HG02588 (cell line): ENCODE data around the gene KCNAB3.

ENCODE experiments used
- ATAC-seq: cut with Tn5 transposase; IDR thresholded peaks from one replicate; pipeline ENCODE4 v1.9.1; 2021; ENCODE audit warnings: mild to moderate bottlenecking, moderate library complexity; ENCODE audit not compliant: unreplicated experiment

KCNAB3 gene

GRCh38 chr17:7881276-7882054 lies 48.2 kb downstream of the KCNAB3 start:
- ATAC-seq = no peak

- no peak for ATAC-seq
Measured at GRCh38 chr17:7880076-7880868, 49.4 kb downstream of the KCNAB3 start.

- ATAC-seq = no peak
Measured at GRCh38 chr17:7878234-7878633, 51.4 kb downstream of the KCNAB3 start.

GRCh38 chr17:7875804-7876370 lies 53.8 kb downstream of the KCNAB3 start:
- no peak for ATAC-seq

- ATAC-seq = no peak
Measured at GRCh38 chr17:7873051-7873450, 56.6 kb downstream of the KCNAB3 start.
